Ammon's horn (tissue), 1 donor: ENCODE results near the gene TMEM91.
"Not testable (repeated sequence)": the region's sequence is repeated elsewhere in the genome, so short reads cannot be mapped to it uniquely, and the experiment has no call there.

Experiments used
- DNase-seq: peaks from one replicate; pipeline ENCODE4 v3.0.0-alpha.2; 2016; ENCODE audit warnings: low spot score

Gene TMEM91

DNA sequence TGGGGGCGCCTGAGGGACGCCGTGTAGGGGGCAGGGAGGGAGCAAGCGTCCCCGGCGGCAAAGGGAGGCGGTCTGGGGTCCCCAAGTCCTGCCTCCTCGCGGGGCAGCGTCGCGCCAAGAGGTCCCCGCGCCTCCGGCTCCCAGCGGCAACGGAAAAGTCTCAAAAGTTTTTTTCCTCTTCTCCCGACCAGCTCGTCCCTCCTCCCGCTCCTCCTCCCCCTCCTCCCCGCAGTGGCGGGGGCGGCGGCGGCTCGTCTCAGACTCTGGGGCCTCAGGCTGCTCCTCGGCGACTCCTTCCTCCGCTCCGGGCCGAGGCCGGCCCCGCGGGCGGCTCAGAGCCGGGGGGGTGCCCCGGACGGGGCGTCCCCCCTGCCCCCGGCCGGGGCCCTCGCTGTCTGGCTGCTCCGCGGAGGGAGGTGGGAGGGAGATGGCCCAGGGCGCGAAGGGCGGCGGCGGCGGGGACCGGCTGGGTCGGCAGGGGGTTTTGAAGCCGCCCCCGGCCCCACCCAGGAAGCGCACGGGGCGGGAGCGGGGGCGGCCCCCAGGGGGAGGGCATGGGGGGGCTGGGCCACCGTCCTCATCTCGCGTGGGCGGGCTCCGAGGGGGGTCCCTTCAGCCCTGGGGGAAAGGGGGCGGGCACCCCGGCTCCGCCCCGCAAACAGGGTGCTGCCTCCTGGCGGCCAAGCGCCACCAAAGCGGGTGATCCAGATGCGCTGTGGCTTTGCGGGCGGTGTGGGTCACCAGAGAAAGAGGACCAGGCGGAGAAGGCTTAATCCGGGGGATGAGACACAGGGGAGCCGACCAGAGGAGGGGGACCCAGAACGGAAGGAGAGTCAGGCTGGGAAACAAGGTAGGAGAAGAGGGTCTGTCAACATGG lies 22.6 kb upstream of the TMEM91 start, which contains the start of gene TGFB1:
TGFB1 (minus strand) TSS at position 457 of the 877 bp plus-strand sequence. CDS start 878 bp downstream, outside the sequence.
- DNase-seq = peak; percentile 72

DNA sequence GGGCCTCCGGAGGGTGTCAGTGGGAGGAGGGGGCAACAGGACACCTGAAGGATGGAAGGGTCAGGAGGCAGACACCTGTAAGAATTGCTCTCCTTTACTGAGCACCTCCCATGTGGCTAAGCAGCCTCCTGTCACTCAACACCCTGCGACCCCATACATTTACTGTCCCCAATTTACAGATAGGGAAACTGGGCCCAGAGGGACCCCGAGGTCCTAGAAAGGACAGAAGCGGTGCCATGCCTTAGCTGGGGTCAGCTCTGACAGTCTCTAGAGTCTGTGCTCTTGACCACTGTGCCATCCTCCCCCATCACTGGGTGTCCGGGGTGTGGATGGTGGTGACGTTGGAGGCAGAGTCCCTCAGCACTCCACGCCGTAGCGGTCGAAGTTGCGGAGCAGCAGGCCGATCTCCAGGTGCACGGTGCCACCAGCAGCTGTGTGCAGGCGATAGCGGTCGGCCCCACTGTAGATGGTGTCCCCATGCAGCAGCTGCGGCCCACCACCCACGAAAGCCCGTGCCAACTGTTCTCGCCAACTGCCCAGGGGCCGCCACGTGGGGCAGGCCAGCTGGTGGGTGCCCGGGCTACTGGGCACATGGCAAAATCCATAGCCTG lies 21.9 kb upstream of the TMEM91 start:
- DNase-seq = no peak

DNA sequence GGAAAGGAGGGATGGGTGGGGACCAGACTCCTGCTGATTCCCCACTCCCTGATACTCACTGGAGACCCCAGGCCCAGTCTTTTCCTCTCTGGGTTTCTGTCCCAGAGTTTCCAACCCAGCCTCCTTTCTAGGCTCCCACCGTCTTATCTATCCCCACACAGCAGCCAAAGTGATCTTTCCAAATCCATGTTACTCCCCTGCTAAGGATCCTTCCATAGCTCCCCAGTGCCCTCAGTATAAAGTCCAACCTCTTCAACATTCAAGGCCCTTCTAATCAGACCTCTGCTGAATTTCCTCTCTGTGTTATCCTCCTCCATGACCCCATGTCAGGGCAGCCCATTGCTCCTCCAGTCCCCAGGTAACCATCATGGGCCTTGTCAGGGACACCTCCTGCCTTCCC lies 21.3 kb upstream of the TMEM91 start:
- DNase-seq = no peak

DNA sequence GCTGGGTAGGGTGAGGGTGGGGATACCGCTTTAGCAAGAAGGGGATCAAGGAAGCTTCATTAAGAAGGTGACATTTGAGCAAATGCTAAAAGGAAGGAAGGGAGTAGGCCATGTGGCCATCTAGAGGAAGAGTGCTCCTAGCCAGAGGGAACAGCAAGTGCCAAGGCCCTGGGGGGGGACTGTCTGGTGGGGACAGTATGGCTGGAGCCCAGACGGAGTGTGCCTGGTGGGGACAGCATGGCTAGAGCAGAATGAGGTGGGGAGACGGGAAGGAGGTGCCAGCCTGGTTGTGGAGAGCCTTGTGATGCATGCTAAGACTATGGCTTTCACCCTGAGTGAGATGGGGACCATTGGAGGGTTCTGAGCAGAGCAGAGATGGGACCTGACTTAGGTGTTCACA lies 20.5 kb upstream of the TMEM91 start:
- DNase-seq = no peak

DNA sequence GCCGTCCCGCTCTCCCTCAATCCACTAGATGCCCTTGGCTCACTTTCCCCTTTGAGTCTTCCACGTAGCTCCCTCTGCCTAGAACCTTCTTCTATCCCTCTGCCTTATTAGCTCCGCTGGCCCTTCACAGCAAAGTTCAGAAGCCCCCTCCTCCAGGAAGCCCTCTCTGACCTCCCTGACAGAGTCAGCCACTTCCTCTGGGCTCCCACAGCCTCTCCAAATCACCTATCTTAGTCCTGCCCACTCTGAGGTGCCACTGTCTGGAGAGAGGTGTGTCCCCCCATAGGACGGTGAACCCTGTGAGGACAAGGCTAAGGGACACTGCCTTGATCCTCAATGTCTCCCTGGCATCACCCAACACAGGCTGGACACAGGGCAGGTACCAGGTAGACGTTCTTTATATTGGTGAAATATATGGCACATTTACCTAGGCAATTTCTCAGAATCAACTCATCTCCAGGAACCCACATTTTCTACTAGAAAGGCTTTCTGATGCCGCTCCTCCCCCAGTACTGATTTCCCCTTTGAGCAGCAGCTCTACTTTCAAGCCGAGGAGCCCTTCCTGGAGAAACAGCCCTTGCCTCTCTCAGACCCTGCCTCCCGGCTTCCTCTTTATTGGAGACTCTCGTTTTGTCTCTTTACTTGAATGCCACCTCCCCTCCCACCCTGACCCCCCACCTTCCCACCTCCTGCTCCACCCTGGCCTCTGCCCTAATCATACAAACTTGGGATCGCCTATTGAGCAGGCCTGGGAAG lies 19.2 kb upstream of the TMEM91 start:
- no peak for DNase-seq

DNA sequence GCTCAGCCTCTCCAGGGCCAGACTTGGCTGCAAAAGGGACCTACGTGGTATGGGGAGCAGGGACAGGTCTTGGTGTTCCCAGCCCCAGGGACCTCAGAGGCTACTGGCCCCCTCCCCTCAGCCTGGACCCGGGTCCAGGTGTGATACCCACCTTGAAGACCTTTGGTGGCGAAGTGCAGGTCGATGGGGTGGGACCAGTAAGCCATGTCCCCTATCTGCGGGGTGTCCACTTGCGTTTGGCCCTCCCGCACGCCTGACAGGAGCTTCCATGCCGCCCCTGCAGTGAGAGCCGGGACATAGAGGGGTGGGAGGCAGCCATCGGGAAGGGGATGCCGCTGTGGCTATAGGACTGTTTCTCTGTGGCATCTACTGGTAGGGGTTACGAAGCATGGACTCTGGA lies 18.6 kb upstream of the TMEM91 start:
- DNase-seq = no peak

DNA sequence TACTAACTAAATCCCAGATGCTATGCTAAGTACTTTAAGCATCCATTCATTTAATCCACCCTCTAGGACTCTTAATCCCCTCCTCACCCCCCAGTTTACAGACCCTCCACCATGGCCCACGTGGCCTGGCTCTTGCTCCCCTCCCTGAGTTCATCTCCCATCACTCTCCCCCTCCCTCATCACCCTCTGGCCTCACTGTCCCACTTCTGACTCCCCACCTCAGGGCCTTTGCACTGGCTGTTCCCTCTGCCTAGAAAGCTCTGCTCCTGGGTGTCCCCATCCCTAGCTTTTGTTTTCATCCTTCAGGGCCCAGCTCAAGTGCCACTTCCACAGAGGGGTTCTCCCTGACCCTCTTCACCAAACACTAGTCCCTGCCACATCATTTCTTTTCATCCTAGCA lies 16.6 kb upstream of the TMEM91 start:
- no peak for DNase-seq

DNA sequence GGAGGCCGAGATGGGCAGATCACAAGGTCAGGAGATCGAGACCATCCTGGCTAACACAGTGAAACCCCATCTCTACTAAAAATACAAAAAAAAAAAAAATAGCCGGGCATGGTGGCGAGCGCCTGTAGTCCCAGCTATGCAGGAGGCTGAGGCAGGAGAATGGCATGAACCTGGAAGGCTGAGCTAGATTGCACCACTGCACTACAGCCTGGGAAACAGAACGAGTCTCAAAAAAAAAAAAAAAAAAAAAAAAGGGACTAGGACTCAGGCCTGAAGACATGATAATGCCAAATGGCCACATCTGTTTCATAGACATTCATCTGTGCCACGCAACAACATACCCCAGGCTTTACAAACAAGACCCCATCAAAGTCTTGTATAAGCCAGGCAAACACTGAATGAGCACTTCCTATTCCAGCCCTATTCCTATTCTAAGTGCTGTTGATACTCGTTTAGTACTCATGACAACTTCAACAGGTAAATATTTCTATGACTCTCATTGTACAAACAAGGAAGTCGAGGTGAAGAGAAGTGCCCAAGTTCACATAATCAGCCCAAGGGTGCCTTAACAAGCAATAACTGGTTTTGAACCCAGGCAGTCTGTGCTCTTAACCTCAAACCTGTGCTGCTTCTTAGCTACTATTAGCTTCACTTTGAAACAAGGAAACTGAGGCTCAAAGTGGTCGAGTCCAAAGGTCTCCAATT lies 14.0 kb upstream of the TMEM91 start:
- DNase-seq = no peak

DNA sequence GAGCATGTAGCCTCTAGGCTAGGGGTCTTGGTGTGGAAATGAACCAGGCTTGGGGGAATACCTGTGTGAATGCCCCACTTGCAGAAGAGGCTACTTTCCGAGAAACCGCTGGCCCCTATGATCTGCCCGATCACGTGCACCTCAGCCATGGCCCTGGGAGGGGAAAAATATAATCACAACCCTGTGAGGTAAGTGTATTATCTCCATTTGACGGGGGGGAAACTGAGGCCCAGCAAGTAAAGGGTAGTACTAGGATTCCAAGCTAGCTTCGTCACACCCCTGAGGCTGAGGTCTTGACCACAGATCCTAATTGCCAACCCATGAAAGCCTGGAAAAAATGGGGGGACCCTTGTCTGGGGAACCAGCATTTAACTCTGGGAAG lies 13.0 kb upstream of the TMEM91 start:
- DNase-seq = no peak

DNA sequence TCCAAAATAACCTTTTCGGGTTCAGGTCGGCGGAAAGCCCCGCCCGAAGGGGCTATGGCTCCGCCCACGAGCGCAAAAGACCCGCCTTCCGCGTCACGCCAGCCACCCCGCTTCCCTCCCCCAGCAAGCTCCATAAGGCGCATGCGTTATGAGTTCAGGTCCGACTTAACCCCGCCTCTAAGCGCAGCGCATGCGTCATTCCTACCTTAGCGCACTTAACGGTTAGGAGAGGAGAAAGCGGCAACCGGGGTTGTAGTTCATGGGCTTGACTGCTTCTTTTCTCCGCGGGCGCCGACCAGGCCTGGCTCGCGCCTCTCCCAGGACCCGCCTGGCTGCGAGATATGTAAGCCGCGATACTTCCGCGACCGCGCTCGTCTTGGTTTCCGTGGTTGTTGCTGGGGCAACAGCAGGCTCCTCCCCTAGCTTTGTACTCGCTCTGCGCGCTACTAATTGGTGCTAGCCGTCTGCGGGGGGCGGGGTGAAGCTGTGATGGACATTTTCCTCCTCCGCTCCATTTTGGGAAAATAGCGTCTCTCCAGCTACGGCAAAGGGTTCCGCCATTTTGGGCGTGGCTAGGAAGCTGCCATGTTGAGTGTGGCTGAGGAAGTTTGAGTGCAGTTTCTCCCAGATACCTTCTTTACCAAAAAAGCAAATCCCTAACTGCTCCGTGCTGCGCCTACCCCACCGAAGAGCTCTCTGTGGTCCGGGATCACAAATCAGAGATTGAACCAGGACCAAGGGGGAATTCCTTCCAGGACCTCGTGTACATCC lies 12.4 kb upstream of the TMEM91 start, which contains the start of gene B9D2:
B9D2 (minus strand) TSS at position 397 of the 771 bp plus-strand sequence. CDS start 630 bp downstream, outside the sequence.
- peak; percentile 99 for DNase-seq

DNA sequence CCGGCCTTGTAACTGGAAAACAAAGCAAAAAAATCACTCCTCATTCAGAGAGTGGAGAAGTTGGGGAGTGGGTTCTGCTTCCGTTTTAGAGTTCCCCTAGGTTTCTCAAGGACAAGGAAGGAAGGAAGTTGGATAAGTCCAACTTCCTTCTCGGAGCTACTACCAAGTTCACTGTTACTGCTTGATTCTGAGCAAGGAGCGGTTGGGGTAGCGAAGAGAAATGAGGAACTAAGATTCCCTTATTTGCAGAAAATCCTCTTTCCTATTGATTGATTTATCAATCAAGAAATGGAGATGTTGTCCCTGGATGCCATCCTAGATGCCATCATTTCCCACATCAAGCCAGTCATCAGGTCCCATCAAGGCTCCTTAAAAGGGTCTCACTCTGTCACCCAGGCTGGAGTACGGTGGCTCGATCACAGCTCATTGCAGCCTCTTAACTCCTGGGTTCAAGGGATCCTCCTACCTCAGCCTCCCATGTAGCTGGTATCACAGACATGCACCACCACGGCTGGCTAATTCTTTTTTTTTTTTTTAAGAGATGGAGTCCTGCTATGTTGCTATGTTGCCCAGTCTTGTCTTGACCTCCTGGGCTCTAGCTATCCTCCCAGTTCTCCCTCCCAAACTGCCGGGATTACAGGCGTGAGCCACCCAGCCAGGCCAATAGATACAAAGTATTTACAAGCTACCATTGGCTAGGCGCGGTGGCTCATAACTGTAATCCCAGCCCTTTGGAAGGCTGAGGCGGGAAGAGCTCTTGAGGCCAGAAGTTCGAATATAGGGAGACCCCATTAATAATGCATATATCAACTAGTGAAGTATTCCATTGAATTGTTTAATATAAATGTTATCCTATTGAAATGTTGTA lies 11.6 kb upstream of the TMEM91 start:
- no peak for DNase-seq

DNA sequence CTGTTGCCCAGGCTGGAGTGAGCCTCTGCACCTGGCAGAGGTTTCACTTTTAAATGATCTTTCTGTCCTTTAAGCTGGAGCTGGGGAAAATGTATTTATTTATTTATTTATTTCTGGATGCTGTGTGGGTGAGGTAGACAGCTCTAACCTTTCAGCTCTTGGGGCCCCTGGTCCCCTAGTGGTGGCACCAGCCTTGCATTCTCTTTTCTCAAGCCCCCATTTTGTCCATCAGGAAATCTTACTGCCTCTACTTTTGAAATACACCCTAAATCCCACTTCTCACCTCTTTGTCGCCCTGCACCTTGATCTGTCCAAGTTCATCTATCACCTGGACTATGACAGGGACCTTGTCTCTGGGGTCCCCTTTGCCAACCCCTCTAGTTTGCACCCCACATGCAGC lies 10.2 kb upstream of the TMEM91 start:
- DNase-seq = no peak

DNA sequence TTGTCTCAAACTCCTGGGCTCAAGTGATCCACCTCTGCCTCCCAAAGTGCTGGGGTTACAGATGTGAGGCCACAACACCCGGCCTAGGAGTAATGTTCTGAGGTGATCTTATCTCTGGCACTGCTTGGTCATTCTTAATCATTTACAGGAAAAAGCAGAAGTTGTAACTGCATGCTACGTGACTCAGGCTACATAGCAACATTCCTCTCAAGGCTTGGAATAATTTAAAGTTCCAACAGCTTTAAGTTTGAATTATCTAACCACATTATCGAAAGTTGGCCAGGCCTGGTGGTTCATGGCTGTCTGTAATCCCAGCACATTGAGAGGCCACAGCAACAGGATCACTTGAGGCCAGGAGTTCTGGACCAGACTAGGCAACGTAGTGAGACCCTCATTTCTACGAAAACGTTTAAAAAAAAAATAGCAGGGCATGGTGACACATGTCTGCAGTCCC lies 8.5 kb upstream of the TMEM91 start:
- no peak for DNase-seq

DNA sequence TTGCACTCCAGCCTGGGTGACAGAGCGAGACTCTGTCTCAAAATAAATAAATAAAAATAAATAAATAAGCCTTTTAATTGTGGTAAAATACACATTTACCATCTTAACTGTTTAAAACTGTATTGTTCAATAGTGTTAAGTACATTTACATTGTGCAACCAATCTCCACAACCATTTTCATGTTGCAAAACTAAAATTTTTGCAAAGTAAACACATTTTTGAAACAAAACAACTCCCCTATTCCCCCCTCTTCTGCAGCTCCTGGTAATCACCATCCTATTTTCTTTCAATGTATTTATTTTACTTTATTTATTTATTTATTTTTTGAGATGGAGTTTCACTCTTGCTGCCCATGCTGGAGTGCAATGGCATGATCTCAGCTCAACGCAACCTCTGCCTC lies 6.6 kb upstream of the TMEM91 start:
- no peak for DNase-seq

DNA sequence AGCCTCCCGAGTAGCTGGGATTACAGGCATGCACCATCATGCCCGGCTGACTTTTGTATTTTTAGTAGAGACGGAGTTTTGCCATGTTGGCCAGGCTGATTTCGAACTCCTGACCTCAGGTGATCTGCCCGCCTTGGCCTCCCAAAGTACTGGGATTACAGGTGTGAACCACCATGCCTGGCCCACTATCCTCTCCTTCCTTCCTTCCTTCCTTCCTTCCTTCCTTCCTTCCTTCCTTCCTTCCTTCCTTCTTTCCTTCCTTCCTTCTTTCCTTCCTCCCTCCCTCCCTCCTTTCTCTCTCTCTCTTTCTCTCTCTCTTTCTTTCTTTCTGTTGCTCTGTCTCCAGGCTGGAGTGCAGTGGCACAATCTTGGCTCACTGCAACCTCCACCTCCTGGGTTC lies 5.2 kb upstream of the TMEM91 start:
- DNase-seq = not testable (repeated sequence)

DNA sequence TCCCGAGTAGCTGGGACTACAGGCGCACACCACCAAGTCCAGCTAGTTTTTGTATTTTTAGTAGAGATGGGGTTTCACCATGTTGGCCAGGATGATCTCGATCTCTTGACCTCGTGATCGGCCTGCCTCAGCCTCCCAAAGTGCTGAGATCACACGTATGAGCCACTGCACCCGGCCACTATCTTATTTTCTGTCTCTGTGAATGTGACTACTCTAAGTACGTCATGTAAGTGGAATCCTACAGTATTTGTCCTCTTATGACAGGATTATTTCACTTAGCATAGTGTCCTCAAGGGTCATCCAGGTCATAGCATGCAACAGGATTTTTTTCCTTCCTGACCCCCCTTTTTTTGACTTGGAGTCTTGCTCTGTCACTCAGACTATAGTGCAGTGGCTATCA lies 4.8 kb upstream of the TMEM91 start:
- DNase-seq = no peak

DNA sequence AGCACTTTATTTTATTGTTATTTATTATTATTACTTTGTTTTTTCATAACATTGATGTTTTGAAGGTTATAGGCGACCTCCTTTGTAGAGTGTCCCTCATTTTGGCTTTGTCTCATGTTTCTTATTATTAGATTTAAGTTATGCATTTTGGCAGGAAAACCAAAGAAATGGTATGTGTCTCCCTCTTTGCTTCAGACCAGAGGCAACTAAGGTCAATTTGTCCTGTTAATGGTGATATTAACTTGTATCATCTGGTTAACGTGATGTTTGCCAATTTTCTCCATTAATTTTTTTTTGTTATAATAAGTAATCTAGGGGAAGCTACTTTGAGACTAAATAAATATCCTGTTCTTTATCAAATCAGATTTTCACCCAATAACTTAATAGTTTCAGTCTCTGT lies 3.8 kb upstream of the TMEM91 start:
- DNase-seq = no peak

DNA sequence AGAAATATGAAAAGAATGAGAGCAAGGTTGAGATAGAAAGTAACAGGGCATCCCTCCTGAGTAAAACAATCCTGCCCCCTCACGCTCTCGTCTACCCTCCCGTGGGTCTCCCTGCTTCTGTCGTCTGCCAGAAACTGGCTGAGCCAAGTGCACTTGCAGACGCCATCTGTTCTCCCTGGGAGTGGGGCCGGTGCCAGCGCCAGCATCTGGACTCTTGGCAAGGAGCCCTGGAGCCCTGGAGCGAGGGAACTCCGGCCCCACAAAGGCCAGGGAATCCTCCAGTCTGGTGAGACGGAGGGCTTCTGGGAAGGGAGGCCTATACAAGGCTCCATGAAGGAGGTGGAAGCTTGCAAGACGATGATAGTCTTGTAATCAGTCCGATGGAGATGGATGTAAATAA lies 2.3 kb upstream of the TMEM91 start:
- DNase-seq = peak; percentile 84

DNA sequence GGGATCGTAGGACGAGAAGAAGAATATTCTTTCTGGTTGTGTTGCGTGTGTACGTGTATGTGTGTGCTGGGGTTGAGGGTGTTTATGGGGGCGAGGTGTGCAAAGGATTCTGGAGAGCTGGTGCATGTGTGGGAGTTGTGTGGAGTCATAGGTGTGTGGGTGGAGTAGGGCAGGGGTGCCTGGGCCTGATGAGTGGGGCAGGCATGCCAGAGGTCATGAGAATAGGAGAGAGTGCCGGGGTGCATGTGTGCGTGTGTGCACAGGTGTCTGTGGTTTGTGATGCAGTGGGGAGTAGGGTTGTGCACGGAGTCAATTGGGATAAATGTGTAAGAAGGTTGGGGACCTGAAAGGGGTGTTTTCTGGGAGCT lies 649 bp downstream of the TMEM91 start:
- no peak for DNase-seq

DNA sequence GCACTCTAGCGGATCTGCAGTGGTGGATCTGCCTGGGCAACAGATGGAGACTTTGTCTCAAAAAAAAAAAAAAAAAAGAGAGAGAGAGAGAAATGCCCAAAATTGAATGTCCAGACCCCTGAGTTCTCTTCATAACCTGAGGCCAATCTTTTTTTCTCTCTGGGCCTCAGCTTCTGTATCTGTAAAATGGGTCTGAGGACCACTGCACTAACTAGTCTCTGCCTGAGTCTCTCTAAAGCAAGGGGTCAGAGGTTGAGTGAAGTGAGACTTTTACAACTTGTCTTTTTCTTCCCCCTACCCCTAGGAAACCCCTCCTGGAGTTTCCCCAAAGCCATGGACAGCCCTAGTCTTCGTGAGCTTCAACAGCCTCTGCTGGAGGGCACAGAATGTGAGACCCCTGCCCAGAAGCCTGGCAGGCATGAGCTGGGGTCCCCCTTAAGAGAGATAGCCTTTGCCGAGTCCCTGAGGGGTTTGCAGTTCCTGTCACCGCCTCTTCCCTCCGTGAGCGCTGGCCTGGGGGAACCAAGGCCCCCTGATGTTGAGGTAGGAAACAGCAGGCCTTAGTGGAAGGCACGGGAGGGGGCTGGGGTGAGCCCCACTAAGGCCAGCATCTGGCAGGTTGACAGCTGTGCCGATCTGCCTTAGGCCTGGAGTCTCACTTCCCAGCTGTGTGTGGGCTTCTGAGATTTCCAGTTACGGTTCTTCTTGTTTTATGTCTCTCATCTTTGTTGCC lies 1.8 kb downstream of the TMEM91 start:
- DNase-seq = no peak
